IPS DF 4.7 (cell line): Measurements from ENCODE around the gene ATXN10.

Experiments
- DNase-seq: peaks from one replicate; pipeline ENCODE4 v3.0.0-alpha.2; 2013; ENCODE audit warnings: low spot score; ENCODE audit errors: extremely low read depth

The ATXN10 gene

DNA sequence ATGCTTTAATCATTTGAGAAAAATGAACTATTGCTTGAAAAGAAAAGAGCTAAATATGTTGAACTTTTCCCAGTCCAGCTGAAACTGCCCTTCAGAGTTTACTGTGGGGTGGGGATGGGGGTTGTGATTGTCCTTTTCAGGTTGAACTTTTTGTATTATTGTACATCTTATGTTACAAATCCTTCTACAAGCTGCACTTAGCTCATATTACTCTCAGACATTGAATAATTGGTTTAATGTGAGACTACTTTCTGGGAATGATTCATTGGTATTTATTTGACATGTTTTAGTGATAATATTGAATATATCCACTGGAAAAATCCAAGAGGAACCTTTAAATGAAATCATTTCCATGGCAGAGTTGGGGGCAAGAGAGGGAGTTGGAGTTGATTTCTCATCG, 84.9 kb downstream of the ATXN10 start:
- DNase-seq: no peak

DNA sequence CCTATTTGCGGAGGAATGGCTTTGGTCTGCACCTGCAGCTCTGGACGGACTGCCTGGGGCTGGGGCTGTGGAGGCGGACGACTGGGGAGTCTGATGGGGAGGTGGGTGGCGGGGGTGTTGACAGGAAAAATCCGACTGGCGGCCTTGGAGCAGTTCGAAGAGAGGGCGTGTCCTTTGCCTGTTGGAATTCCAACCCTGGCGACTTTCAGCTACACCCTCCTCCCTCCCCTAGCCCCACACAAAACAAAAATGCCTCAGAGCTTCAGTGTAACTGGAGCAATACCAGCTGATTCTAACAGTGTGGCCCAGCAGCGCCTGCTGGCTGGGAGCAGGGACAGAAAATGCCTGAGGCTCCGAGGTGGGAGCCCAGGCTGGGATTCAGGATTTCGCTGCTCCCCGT, 85.4 kb downstream of the ATXN10 start:
- peak; percentile 74 for DNase-seq

DNA sequence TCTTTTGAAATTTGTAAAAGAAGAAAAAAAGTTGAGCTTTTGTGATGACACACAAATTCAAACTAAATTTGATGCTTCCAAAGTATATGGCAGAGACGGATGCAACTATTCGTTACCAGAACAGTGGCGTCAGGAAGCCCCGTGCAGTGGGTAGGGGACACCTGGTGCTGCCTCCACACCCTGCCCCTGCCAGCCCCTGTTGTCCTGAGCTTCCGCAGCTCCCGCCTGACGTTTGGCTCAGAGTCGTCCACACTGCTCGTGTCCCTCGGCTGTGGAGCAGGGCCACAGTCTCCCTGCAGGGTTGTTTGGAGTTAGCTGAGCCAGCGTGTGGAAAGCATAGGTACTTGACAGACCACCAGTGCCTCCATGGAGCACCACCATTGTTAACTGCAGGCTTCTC, 86.3 kb downstream of the ATXN10 start:
- no peak for DNase-seq

DNA sequence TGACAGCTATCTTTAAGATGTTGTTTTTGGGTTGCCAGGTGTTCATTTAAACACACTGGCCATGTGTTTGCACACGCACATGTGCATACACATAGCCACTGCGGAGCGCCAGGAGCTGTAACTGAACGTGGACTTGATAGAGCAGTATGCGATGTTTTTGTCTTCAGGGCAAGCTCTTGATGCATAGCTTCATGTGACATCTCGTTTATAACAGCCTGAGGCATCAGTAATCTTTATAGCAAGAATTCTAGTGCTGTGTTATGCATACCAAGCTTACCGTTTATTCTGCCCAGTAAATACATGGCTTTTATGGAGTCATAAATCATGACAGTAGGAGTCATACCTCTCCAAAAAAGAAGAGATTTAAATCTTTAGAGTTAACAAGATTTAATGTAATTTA, 87.0 kb downstream of the ATXN10 start:
- DNase-seq: no peak

DNA sequence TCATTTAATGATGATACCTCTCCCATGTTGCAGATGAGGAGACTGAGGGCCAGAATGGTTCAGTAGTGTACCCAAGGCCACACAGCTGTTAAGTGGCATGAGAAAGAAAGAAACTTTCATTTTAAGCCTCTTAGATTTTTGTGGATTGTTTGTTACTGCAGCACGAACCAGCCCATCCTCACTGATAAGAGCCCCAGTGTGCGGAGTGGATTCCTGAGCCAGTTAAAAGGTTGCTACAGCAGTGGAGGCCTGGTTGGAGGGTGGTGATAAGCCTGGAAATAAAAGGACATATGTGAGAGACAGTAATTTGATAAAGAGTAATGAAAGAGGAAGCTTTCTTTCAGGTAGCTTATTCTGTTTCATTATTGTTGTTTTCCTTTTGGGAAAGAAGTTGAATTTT, 89.0 kb downstream of the ATXN10 start:
- no peak for DNase-seq

DNA sequence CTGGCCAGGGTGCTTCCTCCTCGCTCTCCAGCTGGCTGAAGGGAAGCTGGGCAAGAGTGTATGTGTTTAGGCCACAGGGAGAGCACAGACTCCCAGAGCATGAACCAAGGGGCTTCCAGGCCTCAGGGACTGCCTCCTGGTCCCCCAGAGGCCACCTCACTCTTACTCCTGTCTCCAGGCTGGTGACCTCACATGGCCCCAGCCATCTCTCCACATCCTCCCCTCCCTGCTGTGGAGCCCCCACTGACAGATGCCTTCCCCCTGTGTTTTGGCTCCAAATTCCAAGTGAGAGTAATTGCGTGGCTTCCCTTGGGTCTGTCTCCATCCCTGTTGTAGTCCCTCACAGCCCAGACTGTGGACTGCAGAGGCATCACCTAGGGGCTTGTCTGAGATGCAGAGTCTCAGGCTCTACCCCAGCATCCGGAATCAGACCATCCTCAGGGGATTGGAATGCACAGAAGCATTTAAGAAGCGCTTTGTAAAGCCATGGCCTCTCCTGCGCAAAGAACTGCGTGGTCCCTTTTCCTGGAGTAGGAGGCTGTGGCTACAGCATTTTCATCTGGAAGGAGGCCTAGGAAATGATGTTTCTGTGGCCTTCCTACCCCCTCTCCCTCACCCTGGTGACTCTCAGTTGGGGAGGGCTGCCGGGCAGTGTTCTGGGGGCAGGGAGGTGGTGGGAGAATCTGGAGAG, 91.1 kb downstream of the ATXN10 start:
- no peak for DNase-seq

DNA sequence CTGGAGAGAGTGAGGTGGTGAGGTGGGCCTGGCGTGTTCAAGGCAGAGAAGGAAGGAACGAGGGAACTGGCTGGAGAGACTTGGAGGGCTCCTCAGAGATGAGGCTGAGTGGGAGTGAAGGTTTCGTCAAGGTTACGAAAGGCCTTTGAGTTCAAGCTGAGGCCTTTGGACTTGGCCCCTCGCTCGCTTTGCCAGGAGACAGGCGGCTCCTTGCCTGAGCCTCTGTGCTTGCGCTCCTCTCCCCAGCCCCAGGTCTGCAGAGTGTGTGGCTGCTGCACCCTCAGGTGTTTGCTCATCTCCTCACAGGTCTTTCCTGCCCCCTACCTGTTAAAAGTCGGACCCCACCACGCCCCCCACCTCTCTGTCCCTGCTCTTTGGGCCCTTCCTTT, 91.6 kb downstream of the ATXN10 start:
- DNase-seq: no peak

DNA sequence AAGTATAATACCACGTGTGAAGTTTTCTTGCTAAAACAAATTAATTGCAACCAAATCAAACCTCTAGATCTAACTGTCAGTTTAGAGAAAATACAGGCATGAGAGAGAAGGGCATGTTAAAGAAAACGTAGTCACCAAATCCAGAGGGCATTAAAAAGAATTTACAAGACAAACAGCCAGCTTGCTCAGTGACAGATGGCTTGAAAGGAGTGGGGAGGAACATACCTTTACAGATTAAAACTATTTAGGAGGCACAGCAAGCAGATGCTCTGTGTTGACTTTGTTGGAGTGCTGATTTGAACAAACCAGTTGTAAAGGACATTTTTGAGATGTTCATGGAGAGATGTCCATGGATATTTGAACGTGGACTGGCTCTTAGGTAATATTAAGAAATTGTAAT, 96.9 kb downstream of the ATXN10 start:
- no peak for DNase-seq

DNA sequence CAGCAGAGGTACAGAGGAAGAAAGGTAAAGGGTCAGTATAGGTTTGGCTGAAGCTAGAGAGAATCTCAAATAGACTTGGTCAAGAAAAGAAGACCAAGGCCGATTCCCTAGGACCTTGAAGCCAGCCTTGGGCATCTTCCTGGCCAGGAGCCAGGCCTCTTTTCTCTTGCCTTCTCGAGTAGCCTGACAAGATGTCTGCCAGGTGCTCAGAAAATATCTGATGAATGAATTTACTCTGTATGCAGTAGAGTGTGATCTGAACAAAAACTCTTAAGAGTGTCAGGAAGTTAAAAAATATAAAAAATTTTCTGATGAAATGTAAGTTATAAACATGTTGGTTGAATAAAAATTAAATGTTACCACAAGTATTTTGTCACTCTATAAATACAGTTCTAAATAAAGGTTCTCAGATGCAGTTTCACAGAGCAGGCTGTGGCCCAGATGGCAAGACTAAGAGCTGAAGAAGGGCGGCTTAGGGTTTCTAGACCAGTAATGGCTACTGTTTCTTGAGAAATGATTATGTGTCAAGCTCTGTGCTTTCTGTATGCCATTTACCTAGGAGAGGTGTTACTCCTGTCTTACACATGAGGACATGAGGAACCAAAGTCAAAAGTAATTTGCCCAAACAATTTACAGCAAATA, 98.1 kb downstream of the ATXN10 start:
- no peak for DNase-seq

DNA sequence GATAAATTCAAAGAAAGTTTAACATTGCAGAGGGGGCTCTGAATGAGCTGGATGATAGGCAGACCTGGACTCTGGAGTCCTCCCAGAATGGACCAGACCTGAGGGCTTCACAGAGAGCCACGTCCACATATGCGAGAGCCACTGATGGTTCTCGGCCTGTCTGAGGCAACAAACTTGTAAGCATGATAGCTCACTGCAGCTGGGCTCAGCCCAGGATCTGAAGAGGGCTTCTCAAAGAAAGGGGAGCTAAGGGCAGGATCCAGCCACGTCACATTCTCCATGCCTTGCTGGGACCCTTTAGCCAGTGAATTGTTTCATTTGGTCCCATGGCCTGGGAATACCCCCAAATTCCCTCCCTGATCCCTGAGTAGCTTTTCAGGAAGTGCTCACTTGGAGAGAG, 98.9 kb downstream of the ATXN10 start:
- DNase-seq: no peak

DNA sequence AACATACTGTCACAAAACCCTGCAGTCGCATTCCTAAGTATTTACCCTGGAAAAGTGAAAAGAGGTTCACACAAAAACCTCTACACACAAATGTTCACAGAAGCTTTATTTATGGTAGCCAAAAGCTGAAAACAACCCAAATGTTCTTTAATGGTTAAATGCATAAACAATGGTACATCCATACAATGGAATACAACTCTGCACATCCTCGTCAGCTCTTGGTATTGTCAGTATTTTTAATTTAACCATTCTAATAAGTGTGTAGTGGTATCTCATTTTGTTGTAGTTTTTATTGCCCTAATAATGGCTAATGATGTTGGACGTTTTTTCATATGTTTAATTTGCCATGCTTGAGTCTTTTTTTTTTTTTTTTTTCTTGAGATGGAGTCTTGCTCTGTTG, 99.4 kb downstream of the ATXN10 start:
- DNase-seq: no peak

DNA sequence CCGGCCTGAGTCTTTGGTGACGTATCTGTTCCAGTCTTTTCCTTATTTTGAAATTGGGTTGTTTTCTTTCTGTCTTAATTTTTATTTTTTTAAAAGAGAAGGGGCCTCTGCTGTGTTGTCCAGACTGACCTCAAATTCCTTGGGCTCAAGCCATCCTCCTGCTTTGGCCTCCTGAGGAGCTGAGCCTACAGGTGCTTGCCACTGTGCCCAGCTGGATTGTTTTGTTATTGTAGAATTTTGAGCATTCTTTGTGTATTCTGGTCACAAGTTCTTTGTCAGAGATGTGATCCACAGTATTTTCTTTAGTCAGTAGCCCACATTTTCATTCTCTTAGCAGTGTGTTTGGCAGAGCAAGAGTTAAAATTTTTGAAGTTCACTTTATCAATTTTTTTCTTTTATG, 100.1 kb downstream of the ATXN10 start:
- DNase-seq: no peak

DNA sequence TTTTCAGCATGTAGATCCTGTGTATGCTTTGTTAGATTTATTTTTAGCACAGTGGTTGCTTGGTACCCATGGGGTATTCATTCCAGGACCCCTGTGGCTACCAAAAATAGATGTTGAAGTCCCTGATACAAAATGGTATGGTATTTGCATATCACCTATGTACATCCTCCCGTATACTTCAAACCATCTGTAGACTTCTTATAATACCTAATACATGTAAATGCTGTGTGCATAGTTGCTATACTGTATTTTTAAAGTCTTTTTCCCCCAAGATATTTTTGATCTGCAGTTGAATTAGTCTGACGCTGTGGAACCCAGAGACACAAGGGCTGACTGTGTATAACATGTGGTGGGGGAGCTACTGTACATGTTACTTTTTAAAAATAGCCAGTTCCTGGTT, 101.1 kb downstream of the ATXN10 start:
- no peak for DNase-seq

DNA sequence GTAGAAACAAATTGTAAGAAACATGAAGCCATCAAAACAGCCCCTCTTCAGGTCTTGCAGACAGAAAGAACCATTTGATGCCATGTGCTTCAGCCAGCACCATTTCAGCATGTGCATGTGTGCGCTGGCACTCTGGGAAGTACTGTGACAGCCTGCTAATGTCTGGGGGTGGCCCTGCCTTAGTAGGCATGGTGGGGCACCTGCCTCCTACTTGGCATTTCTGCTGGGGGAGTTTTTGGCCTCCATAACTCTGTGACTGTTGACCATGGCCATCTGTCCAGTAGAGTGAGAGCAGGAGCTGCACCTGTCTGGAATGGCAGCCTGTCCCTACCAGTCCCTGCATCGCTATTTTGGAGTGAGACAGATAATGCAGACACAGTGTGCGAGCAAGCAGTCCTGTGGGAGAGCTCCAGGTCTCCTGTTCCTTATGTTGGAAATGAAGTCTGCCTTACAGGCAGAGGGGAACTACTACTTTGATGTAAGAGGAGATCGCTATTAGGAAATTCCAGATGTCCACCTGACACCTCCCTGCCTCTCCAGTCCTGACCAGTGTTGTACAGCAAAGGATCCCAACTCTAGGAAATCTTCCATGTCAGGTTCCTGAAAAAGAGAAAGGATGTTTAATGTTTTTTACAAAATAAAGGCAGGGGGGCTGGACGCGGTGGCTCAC, 102.5 kb downstream of the ATXN10 start:
- DNase-seq: no peak

DNA sequence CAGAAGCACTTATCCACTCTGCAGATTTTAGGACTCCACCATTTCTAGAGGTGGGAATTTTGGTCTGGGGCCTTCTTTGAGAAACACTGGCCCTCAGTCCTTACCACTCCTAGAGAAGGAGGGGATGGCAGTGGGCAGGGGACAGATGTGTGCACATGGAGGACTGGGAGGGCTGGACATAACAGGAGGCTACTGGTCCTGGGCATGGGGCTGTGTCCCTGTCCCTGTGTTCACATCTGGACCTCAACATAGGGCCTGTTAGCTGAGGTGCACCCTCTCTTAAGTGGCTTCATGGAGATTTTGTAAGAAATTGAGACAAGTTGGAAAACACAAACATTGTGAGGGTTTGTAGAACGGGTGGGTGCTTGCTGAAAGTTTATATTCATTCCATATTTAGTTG, 103.4 kb downstream of the ATXN10 start:
- no peak for DNase-seq

DNA sequence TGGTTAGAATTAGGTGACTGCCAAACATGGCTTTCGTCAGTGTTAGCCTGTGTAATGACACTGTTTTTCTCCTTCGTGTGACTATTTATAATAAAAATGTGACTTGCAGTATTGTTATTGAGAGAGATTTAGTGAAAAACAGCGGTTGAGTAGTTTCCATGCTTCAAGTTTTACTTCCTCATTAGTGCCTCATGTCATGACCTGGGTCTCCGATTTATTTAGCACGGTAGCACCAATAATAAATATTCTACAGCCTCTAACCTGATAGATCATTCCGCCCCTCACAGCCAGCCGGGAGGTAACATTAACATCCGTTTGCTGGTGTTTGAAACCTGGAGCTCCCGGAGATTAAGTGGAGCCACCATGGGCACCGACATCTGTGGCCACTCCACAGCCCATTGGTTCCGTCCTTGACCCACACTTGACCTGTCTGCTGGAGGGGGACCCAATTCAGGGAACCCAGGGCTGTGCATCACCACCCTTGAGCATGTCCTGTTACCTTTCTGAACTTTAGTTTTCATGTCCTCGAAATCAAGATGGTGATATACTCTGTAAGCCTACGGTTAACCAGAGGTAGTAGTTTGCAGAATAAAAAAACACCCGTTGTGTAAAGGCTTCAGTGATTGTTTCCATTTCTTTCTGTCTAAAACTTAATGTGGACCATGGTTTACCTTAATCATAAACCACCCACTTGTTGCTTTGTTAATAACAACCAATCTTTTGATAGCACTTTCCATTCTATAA, 104.1 kb downstream of the ATXN10 start:
- no peak for DNase-seq

DNA sequence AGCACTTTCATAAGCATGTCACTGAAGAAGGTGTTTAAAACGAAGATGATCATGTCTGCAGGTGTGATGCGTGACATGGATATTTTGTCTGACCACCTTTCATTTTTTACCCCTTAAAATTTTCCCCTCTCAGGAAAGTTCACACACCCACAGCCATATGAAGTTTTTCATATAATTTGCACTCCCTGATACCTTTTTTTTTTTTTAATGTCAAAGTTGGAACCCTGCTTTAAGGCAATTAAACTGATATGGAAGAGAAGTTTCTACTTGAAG, 104.6 kb downstream of the ATXN10 start:
- no peak for DNase-seq

DNA sequence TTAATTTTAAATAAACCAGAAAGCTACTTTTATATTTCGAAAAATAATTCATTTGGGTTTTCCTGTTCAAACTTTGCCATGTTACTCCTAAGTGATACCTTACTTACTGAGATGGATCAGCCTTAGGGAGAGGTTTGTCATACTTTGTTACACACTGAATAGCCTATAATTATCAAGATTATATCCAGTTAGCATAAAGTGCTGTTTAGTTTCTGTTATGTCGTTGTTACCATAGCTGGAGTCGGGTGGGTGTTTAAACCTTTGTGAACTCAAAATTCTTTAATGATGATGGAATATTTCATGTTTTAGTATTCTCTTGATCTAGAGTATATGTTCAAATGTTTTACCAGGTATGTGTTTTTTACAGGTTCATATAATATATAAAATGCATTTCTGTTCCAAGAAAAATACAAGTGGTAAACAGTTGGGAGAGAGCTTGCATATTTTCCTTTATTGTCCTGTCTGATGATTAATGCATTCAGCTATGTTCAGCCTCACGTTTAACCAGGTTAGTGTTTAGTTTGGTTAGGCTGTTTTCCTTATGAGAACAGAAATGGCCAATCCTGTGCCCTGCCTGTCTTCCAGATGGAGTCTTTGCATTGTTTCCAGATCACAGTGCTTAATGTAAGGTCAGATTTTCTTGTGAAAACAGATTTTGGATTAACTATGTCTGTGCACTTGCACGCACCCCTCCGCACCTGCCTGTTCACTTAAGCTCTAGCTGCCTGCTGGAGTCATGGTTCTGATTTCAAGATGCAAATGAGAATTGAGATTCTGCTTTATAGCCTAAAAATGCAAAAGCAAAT, 105.6 kb downstream of the ATXN10 start:
- no peak for DNase-seq

DNA sequence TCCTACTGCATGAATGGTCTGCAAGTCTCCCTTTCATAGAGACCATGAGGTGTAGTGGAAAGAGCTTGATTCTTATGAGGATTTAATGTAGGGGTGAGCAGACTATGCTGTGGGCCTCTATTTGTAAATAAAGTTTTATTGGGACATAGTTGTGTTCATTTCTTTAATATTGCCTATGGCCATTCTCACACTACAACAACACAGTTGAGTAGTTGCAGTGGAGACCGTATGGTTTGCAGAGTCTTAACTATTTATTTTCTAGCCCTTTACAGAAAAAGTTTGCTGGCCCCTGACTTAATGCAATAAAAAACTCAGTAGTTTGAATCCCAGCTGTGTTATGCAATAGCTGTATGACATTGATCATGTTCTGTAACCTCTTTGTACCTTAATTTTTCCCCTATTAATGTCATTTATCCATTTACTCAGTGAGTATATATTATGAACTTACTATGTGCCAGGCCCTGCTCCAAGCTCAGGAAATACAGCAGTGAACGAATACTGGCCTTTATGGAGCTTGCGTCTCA, 106.3 kb downstream of the ATXN10 start:
- no peak for DNase-seq

DNA sequence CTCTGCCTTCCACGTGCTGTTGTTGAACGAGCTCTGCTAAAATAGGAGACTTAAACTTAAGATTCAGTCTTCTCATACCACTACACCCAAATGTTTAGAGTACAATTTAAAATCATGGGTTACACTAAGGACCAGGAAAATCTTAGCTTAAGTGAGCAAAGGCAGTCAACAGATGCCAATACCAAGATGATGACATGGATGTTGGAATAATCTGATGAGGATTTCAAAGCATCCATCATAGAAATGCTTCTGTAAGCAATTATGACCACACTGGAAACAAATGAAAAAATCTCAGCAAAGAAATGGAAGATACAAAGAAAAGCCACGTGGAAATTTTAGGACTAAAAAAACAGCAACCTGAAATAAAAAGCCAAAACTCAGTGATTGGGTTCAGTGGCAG, 109.8 kb downstream of the ATXN10 start:
- DNase-seq: no peak

DNA sequence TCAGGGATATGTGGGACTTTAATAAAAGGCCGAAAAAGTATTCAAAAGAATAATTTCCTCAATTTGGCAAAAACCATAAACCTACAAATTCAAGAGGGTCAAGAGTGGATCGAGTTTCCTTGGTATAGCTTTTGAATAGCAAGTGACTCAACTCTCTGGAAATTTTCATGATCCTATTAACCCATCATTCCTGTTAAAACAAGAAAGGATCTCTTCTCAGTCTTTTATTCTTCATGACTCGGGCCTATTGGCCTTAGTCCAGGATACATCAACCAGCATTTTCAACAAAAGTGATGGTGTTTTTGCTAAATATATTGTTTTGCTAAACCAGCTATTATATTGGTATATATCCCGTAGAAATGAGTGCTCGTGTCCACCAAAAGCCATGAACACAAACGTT, 110.3 kb downstream of the ATXN10 start:
- DNase-seq: no peak
